HEK293 (cell line): Measurements from ENCODE around the gene ADAMTS16.

Source experiments
- GLI4 ChIP-seq: fragments of 450-650 bp; formaldehyde crosslinking; IDR thresholded peaks from 2 replicates; pipeline ENCODE4 v1.5.1; 2016; ENCODE audit warnings: missing biosample characterization, missing genetic modification characterization
- KLF17 ChIP-seq: fragments of 450-650 bp; formaldehyde crosslinking; IDR thresholded peaks from 2 replicates; pipeline ENCODE4 v1.5.1; 2016; ENCODE audit warnings: missing biosample characterization, missing genetic modification characterization
- PRDM6 ChIP-seq: fragments of 450-650 bp; formaldehyde crosslinking; IDR thresholded peaks from 2 replicates; pipeline ENCODE4 v1.5.1; 2017; ENCODE audit warnings: missing biosample characterization, missing genetic modification characterization
- REPIN1 ChIP-seq: fragments of 450-650 bp; formaldehyde crosslinking; IDR thresholded peaks from 2 replicates; pipeline ENCODE4 v1.5.1; 2017; ENCODE audit warnings: missing biosample characterization, missing genetic modification characterization, low read depth
- SP7 ChIP-seq: fragments of 450-650 bp; formaldehyde crosslinking; IDR thresholded peaks from 2 replicates; pipeline ENCODE4 v1.5.1; 2016; ENCODE audit warnings: missing biosample characterization, missing genetic modification characterization
- ZBTB1 ChIP-seq: fragments of 450-650 bp; formaldehyde crosslinking; IDR thresholded peaks from 2 replicates; pipeline ENCODE4 v1.5.1; 2016; ENCODE audit warnings: missing biosample characterization, missing genetic modification characterization
- ZBTB21 ChIP-seq: fragments of 450-650 bp; formaldehyde crosslinking; IDR thresholded peaks from 2 replicates; pipeline ENCODE4 v1.5.1; 2017; ENCODE audit warnings: missing biosample characterization, missing genetic modification characterization
- ZFP37 ChIP-seq: fragments of 450-650 bp; formaldehyde crosslinking; IDR thresholded peaks from 2 replicates; pipeline ENCODE4 v1.5.1; 2016; ENCODE audit warnings: missing biosample characterization, missing genetic modification characterization
- ZNF184 ChIP-seq: fragments of 450-650 bp; IDR thresholded peaks from 2 replicates; pipeline ENCODE4 v1.5.1; 2018; ENCODE audit warnings: missing biosample characterization, mild to moderate bottlenecking, missing genetic modification characterization
- ZNF24 ChIP-seq: fragments of 450-650 bp; formaldehyde crosslinking; IDR thresholded peaks from 2 replicates; pipeline ENCODE4 v1.5.1; 2016; ENCODE audit warnings: missing biosample characterization, missing genetic modification characterization
- ZNF335 ChIP-seq: fragments of 450-650 bp; formaldehyde crosslinking; conservative IDR thresholded peaks from 2 replicates; pipeline ENCODE4 v1.5.1; 2016; ENCODE audit warnings: missing biosample characterization, missing genetic modification characterization
- ZNF398 ChIP-seq: fragments of 450-650 bp; formaldehyde crosslinking; IDR thresholded peaks from 2 replicates; pipeline ENCODE4 v1.5.1; 2017; ENCODE audit warnings: missing biosample characterization, missing genetic modification characterization
- ZNF510 ChIP-seq: fragments of 450-650 bp; formaldehyde crosslinking; IDR thresholded peaks from 2 replicates; pipeline ENCODE4 v1.5.1; 2018; ENCODE audit warnings: mild to moderate bottlenecking, missing genetic modification characterization, missing biosample characterization; ENCODE audit not compliant: insufficient replicate concordance
- ZNF514 ChIP-seq: fragments of 450-650 bp; formaldehyde crosslinking; IDR thresholded peaks from 2 replicates; pipeline ENCODE4 v1.5.1; 2016; ENCODE audit warnings: missing biosample characterization, missing genetic modification characterization
- ZNF518A ChIP-seq: fragments of 450-650 bp; formaldehyde crosslinking; conservative IDR thresholded peaks from 2 replicates; pipeline ENCODE4 v1.5.1; 2016; ENCODE audit warnings: low read depth, missing biosample characterization, missing genetic modification characterization
- ZNF530 ChIP-seq: fragments of 450-650 bp; formaldehyde crosslinking; IDR thresholded peaks from 2 replicates; pipeline ENCODE4 v1.5.1; 2016; ENCODE audit warnings: low read depth, missing biosample characterization, missing genetic modification characterization
- ZNF555 ChIP-seq: fragments of 450-650 bp; formaldehyde crosslinking; conservative IDR thresholded peaks from 2 replicates; pipeline ENCODE4 v1.5.1; 2017; ENCODE audit warnings: missing biosample characterization, mild to moderate bottlenecking, missing genetic modification characterization, inconsistent platforms
- ZNF600 ChIP-seq: fragments of 450-650 bp; formaldehyde crosslinking; IDR thresholded peaks from 2 replicates; pipeline ENCODE4 v1.5.1; 2016; ENCODE audit warnings: missing biosample characterization, missing genetic modification characterization
- ZNF645 ChIP-seq: fragments of 450-650 bp; formaldehyde crosslinking; IDR thresholded peaks from 2 replicates; pipeline ENCODE4; 2016; ENCODE audit warnings: missing biosample characterization, missing genetic modification characterization
- ZNF664 ChIP-seq: fragments of 450-650 bp; formaldehyde crosslinking; IDR thresholded peaks from 2 replicates; pipeline ENCODE4 v1.5.1; 2016; ENCODE audit warnings: missing biosample characterization, missing genetic modification characterization
- ZNF692 ChIP-seq: fragments of 450-650 bp; formaldehyde crosslinking; IDR thresholded peaks from 2 replicates; pipeline ENCODE4 v1.5.1; 2016; ENCODE audit warnings: missing biosample characterization, missing genetic modification characterization
- ZNF791 ChIP-seq: fragments of 450-650 bp; formaldehyde crosslinking; IDR thresholded peaks from 2 replicates; pipeline ENCODE4 v1.5.1; 2016; ENCODE audit warnings: missing biosample characterization, missing genetic modification characterization
- ZSCAN18 ChIP-seq: fragments of 450-650 bp; formaldehyde crosslinking; IDR thresholded peaks from 2 replicates; pipeline ENCODE4 v1.5.1; 2016; ENCODE audit warnings: missing biosample characterization, missing genetic modification characterization
- ZXDB ChIP-seq: fragments of 450-650 bp; formaldehyde crosslinking; IDR thresholded peaks from 2 replicates; pipeline ENCODE4 v1.5.1; 2016; ENCODE audit warnings: missing biosample characterization, missing genetic modification characterization

The ADAMTS16 gene

GRCh38 chr5:5342784-5343183, 202.7 kb downstream of the ADAMTS16 start (continued):
- peak; percentile 48 for TF ChIP-seq ZNF518A (tag by site-specific recombination)
- TF ChIP-seq SP7 (tag by site-specific recombination) = peak; percentile 78
- TF ChIP-seq ZNF335 = 0 out of 2 replicates have a peak, but pooled peaks have one; percentile 31
- no peak for TF ChIP-seq ZSCAN18 (tag by site-specific recombination)
- TF ChIP-seq ZXDB (tag by site-specific recombination) = peak; percentile 72
- TF ChIP-seq ZNF664 (tag by site-specific recombination) = no peak
- peak; percentile 39 for TF ChIP-seq PRDM6 (tag by site-specific recombination)
- no peak for TF ChIP-seq ZNF600 (tag by site-specific recombination)
- TF ChIP-seq REPIN1 (tag by site-specific recombination) = no peak
- TF ChIP-seq ZNF510 = no peak
- peak; percentile 55; the same call in 1 of the 2 replicates for TF ChIP-seq ZBTB21 (tag by site-specific recombination)
- TF ChIP-seq ZNF555 (tag by site-specific recombination) = no peak
- peak; percentile 65 for TF ChIP-seq ZNF398 (tag by site-specific recombination)
- no peak for TF ChIP-seq ZNF791 (tag by site-specific recombination)
- no peak for TF ChIP-seq ZNF645 (tag by site-specific recombination)
- TF ChIP-seq ZNF530 (tag by site-specific recombination) = no peak
- peak; percentile 45; the same call in 1 of the 2 replicates for TF ChIP-seq KLF17 (tag by site-specific recombination)
- no peak for TF ChIP-seq ZNF514 (tag by site-specific recombination)
- TF ChIP-seq ZBTB1 = peak; percentile 59; the same call in 1 of the 2 replicates
- TF ChIP-seq ZNF692 (tag by site-specific recombination) = peak; percentile 69
- 0 out of 2 replicates have a peak, but pooled peaks have one; percentile 13 for TF ChIP-seq ZNF24 (tag by site-specific recombination)
- no peak for TF ChIP-seq ZFP37 (tag by site-specific recombination)
- TF ChIP-seq ZNF184 (tag by site-specific recombination) = peak; percentile 83
- TF ChIP-seq GLI4 (tag by site-specific recombination) = no peak
